Measurements from ENCODE around the gene RERE.
"Not testable (repeated sequence)": the region's sequence is repeated elsewhere in the genome, so short reads cannot be mapped to it uniquely, and the experiment has no call there.

The RERE gene

GRCh38 chr1:8598783-8599182, 218.7 kb downstream of the RERE start:
- no peak for DNase-seq

- no peak for DNase-seq
Observed at GRCh38 chr1:8598060-8598724, 219.2 kb downstream of the RERE start.

- no peak for DNase-seq
Observed at GRCh38 chr1:8597455-8597854, 220.0 kb downstream of the RERE start.

- no peak for DNase-seq
Observed at GRCh38 chr1:8595941-8596340, 221.5 kb downstream of the RERE start.

GRCh38 chr1:8595332-8595731, 222.1 kb downstream of the RERE start:
- DNase-seq = no peak

- not testable (repeated sequence) for DNase-seq
Observed at GRCh38 chr1:8593292-8593691, 224.1 kb downstream of the RERE start.

- DNase-seq = no peak
Observed at GRCh38 chr1:8591569-8591968, 225.9 kb downstream of the RERE start.

- no peak for DNase-seq
Observed at GRCh38 chr1:8590721-8591351, 226.6 kb downstream of the RERE start.

- DNase-seq = no peak
Observed at GRCh38 chr1:8589571-8589970, 227.9 kb downstream of the RERE start.

- DNase-seq = no peak
Observed at GRCh38 chr1:8587784-8588183, 229.7 kb downstream of the RERE start.

- no peak for DNase-seq
Observed at GRCh38 chr1:8586438-8586837, 231.0 kb downstream of the RERE start.

GRCh38 chr1:8584316-8584715, 233.1 kb downstream of the RERE start:
- DNase-seq = no peak

- no peak for DNase-seq
Observed at GRCh38 chr1:8583031-8583430, 234.4 kb downstream of the RERE start.

GRCh38 chr1:8580566-8580965, 236.9 kb downstream of the RERE start:
- DNase-seq = no peak

GRCh38 chr1:8578936-8579335, 238.5 kb downstream of the RERE start:
- no peak for DNase-seq

- DNase-seq = no peak
Observed at GRCh38 chr1:8578132-8578877, 239.1 kb downstream of the RERE start.

GRCh38 chr1:8574985-8575384, 242.5 kb downstream of the RERE start:
- no peak for DNase-seq

- no peak for DNase-seq
Observed at GRCh38 chr1:8572106-8572505, 245.3 kb downstream of the RERE start.

- DNase-seq = no peak
Observed at GRCh38 chr1:8571200-8571984, 246.0 kb downstream of the RERE start.

GRCh38 chr1:8570465-8570864, 247.0 kb downstream of the RERE start:
- no peak for DNase-seq

- DNase-seq = no peak
Observed at GRCh38 chr1:8569242-8569641, 248.2 kb downstream of the RERE start.

GRCh38 chr1:8568837-8569236, 248.6 kb downstream of the RERE start:
- no peak for DNase-seq

- no peak for DNase-seq
Observed at GRCh38 chr1:8567146-8567545, 250.3 kb downstream of the RERE start.
